22Rv1 (cell line): Measurements from ENCODE around the gene ERI2.

ENCODE experiments used
- CTCF ChIP-seq: fragments of 450-650 bp; IDR thresholded peaks from 2 replicates; pipeline ENCODE4 v1.5.1; 2017; ENCODE audit warnings: mild to moderate bottlenecking
- ZFX ChIP-seq: fragments of 450-650 bp; IDR thresholded peaks from 2 replicates; pipeline ENCODE4 v1.6.1; 2017; ENCODE audit warnings: antibody characterized with exemption, borderline replicate concordance

- TF ChIP-seq CTCF (no peak), ZFX (no peak)
These were observed 12.8 kb upstream of the ERI2 start for GRCh38 chr16:20818929-20819585.
